SK-N-SH (cell line): ENCODE measurements around the gene C12orf75.

Source experiments
- EP300 ChIP-seq, 2 experiments: IDR thresholded peaks; 2 replicates each; pipeline versions ENCODE4 v1.4.0 to v1.6.1; 2012; ENCODE audit warnings: borderline replicate concordance in 1 of 2, low read depth in 1 of 2, low read length in 1 of 2
- RAD21 ChIP-seq: IDR thresholded peaks from 2 replicates; pipeline ENCODE4 v1.6.1; 2012; ENCODE audit warnings: mild to moderate bottlenecking, low read length
- TF ChIP-seq, protein P1 (sequence below): fragments of 200-600 bp; sonication (generic); IDR thresholded peaks from 2 replicates; pipeline ENCODE4 v1.6.1; 2017; ENCODE audit warnings: antibody characterized with exemption, mild to moderate bottlenecking, moderate library complexity

DNA sequence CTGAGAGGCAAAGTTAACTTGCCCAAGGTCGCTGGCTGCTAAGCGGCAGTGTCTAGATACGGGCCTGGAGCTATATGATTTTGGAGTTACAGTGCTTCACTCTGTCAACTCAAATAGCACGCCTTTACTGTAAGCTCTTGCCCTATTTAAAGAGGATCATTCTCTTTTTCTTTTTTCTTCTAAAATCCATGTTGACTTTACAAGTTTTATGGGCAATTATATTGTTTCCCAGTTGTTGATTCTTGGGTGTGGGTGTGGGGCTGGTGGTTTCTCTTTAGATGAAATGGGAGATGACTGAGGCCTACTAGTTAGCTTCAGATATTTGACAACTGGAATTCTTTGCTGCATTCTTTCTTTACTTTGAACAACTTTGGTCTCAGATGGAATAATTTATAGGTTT, 70.7 kb downstream of the C12orf75 start:
- TF ChIP-seq, protein P1, sequence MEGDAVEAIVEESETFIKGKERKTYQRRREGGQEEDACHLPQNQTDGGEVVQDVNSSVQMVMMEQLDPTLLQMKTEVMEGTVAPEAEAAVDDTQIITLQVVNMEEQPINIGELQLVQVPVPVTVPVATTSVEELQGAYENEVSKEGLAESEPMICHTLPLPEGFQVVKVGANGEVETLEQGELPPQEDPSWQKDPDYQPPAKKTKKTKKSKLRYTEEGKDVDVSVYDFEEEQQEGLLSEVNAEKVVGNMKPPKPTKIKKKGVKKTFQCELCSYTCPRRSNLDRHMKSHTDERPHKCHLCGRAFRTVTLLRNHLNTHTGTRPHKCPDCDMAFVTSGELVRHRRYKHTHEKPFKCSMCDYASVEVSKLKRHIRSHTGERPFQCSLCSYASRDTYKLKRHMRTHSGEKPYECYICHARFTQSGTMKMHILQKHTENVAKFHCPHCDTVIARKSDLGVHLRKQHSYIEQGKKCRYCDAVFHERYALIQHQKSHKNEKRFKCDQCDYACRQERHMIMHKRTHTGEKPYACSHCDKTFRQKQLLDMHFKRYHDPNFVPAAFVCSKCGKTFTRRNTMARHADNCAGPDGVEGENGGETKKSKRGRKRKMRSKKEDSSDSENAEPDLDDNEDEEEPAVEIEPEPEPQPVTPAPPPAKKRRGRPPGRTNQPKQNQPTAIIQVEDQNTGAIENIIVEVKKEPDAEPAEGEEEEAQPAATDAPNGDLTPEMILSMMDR = no peak
- no peak for TF ChIP-seq RAD21
- TF ChIP-seq EP300 (IDR thresholded peaks at IDR 0.05; ENCODE audit: borderline replicate concordance in 1 of 2, low read depth in 1 of 2, low read length in 1 of 2) = no peak
